Omental fat pad (tissue), 4 donors: ENCODE data around the gene KNOP1. TPM values are rescaled to one million over a fixed set of nuclear protein-coding genes. Genes with fewer than 3 reads are reported as not detected.

Experiments
- ATAC-seq: fragments of 150-250 bp; one replicate; pipeline ENCODE4 v1.9.1; 2016; ENCODE audit warnings: mild to moderate bottlenecking, moderate library complexity; ENCODE audit not compliant: low FRiP score
- DNase-seq: peaks from one replicate; pipeline ENCODE4 v3.0.0-alpha.2; 2019; ENCODE audit warnings: low spot score
- total RNA-seq, 4 donors: library from RNA; depleted of rRNA; stranded (reverse); fragments of >200 nt; gene quantifications; one replicate each; pipeline ENCODE4 v1.1.0, GENCODE V29; 2016
- TF ChIP-seq, protein P1 (sequence below), 3 donors: fragments of 450-650 bp; IDR thresholded peaks; one replicate each; pipeline ENCODE4 v1.5.1; 2016 to 2017; ENCODE audit warnings: antibody characterized with exemption in 3 of 3, mild to moderate bottlenecking in 3 of 3, moderate library complexity in 2 of 3

Gene KNOP1, protein sequence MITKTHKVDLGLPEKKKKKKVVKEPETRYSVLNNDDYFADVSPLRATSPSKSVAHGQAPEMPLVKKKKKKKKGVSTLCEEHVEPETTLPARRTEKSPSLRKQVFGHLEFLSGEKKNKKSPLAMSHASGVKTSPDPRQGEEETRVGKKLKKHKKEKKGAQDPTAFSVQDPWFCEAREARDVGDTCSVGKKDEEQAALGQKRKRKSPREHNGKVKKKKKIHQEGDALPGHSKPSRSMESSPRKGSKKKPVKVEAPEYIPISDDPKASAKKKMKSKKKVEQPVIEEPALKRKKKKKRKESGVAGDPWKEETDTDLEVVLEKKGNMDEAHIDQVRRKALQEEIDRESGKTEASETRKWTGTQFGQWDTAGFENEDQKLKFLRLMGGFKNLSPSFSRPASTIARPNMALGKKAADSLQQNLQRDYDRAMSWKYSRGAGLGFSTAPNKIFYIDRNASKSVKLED
- 10 to 100 TPM in 2 of 4 donors, 1 to 10 TPM in 2; 4.6 to 19.9 (median 10.1) TPM for total RNA-seq

DNA sequence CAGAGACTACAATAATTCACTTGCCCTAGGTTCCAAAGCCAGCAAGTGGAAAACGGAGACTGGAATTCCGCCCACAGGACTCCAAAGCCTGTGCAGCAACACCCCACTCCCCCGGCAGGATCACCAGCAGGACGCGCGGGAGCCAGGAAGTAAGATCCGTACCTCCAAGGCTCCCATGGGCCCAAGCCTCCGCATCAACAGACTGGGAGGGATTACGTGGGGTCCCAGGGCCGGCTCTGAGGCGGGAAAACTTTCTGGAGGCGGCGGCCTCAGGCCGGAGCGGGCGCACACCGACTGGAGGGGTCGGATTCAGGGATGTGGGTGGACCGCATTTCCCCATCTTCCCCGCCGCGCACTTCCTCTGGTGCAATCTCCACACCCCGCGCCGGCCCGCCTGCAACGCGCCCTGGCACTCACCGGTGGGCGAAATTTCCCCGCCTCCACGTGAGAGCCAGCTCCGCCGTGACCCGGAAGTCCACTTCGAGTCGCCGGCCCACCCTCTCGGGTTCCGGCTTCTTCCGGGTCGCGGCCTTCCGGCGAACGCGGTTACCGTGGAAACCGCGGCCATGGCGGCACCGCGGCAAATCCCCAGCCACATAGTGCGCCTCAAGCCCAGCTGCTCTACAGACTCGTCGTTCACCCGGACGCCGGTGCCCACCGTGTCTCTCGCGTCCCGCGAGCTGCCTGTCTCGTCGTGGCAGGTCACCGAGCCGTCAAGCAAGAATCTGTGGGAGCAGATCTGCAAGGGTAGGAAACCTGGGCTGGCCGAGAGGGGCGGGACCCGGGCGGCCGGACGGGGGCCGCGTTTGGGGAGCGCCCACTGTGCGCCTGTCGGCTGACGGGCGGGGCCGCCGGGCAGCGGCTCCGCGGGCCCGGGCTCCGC lies at the start of gene KNOP1, which contains the start of gene IQCK:
Gene KNOP1, minus strand, starts transcription at position 487 of the 883 bp plus-strand sequence. CDS start 3,192 bp downstream, outside the sequence.
Gene IQCK, plus strand, starts transcription at position 531 of the 883 bp plus-strand sequence. Its CDS starts 36 bp downstream, at position 567.
- DNase-seq = peak; percentile 77
- TF ChIP-seq, protein P1, sequence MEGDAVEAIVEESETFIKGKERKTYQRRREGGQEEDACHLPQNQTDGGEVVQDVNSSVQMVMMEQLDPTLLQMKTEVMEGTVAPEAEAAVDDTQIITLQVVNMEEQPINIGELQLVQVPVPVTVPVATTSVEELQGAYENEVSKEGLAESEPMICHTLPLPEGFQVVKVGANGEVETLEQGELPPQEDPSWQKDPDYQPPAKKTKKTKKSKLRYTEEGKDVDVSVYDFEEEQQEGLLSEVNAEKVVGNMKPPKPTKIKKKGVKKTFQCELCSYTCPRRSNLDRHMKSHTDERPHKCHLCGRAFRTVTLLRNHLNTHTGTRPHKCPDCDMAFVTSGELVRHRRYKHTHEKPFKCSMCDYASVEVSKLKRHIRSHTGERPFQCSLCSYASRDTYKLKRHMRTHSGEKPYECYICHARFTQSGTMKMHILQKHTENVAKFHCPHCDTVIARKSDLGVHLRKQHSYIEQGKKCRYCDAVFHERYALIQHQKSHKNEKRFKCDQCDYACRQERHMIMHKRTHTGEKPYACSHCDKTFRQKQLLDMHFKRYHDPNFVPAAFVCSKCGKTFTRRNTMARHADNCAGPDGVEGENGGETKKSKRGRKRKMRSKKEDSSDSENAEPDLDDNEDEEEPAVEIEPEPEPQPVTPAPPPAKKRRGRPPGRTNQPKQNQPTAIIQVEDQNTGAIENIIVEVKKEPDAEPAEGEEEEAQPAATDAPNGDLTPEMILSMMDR (IDR thresholded peaks at IDR 0.05) = no peak

DNA sequence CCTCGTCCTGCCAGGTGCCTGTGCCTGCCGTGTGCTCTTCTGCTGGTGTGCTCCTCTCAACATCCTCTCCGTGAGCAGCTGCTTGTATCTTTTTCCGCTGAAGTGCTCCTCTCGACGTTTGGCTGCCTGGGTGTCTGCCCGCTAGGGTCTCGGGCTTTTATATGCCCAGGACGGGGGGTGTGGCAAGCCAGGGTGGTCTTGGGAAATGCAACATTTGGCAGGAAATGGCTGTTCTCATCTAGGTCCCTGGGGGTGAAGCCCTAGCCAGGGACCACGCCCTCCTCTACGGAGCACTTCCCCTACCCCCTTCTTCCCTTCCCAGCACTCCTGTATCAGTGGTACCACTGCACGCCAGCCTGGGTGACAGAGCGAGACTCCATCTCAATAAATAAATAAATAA lies 49.5 kb upstream of the KNOP1 start:
- ATAC-seq (no peak), DNase-seq (no peak)
- TF ChIP-seq, protein P1 (IDR thresholded peaks at IDR 0.05) = no peak

More for the DNA sequence above, at the start of gene KNOP1, which contains the start of gene IQCK:
- peak; percentile 95 for ATAC-seq

DNA sequence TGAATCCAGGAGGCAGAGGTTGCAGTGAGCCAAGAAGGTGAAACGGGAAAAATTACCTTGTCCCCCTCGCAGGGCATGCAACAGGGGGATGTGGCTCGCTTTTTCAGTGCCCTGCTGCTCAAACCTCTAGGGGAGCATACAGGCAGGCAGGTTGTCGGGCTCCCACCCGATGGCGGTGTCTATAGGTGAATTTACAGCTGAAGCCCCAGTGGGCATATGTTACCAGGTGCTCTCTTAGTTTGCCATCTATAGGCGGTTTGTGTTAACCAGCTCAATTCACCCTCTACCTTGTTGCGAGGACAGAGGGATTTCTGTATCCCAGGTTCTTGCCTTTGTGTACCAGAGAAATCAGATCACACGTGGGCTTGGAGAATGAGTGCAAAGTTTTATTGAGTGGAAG lies 49.0 kb upstream of the KNOP1 start:
- ATAC-seq (no peak), DNase-seq (no peak)
- TF ChIP-seq, protein P1 (IDR thresholded peaks at IDR 0.05) = no peak

DNA sequence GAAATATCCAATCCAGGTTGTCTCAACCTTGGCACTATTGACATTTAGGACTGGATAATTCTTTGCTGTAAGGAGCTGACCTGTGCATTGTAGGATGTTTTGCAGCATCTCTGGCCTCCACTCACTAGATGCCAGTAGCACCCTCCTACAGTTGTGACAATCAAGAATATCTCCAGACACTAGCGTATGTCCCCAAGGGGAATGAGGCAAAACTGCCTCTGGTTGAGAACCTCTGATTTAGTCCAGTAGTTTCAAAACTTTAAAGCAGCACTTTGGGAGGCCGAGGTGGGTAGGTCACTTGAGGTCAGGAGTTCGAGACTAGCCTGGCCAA lies 48.5 kb upstream of the KNOP1 start:
- ATAC-seq = no peak
- DNase-seq = no peak

DNA sequence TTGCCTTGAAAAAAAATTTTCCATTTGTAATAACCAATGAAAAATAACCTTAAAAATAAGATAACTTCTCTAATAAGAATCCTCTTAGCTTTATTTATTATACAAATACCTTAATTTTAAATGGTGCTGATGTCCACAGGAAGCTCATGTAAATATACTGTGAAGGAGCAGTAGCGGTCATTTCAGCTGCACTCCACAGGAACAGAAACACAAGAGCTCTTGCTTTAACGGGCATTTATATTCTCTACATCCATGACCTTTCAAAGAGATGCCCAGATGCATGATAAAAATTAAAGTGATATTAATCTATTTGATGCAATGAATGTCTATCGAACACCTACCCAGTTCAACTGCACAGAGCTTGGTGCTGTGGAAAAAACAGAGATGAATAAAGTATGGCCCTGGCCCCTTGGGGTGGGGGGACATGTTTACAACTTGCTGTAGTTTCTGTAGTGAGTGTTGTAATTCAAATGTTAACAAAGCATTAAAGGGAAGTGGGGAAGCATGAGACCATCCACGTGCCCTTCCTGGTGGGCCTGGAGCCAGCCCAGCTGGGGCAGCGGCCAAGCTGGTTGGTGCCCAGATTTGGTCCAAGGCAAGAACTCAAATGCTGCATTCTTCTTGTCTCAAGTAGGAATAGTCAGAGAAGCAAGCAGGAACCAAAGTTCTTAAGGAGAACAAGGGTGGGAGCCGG lies 48.0 kb upstream of the KNOP1 start:
- no peak for DNase-seq
- ATAC-seq = no peak
- TF ChIP-seq, protein P1 (IDR thresholded peaks at IDR 0.05) = no peak

More for the DNA sequence above, 48.5 kb upstream of the KNOP1 start:
- TF ChIP-seq, protein P1 (IDR thresholded peaks at IDR 0.05) = no peak

DNA sequence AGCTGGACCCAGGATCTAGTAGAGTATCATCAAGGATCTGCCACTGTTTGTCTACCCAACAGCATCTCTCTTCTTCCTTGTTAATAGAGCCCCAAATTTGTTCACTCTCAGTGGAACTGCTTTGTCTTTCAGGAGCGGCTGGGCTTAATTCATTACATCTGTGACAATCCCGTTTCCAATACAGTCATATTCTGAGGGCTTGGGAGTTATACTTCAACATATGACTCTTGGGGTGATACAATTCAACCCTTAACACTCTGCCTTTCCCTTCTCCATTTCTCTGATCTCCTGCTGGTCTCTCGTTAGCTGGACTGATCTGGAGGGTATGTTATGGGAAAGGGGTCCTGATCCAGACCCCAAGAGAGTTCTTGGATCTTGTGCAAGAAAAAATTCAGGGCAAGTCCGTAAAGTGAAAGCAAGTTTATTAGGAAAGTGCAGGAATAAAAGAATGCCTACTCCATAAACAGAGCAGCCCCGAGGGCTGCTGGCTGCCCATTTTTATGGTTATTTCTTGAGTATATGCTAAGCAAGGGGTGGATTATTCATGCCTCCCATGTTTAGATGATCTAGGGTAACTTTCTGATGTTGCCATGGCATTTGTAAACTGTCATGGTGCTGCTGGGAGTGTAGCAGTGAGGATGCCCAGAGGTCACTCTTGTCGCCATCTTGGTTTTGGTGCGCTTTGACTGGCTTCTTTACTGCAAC lies 42.5 kb upstream of the KNOP1 start:
- ATAC-seq (no peak), DNase-seq (no peak)
- TF ChIP-seq, protein P1 (IDR thresholded peaks at IDR 0.05) = no peak
